Gastrocnemius medialis (tissue), 4 donors: ENCODE measurements around the gene TEX11.

Experiments used
- CTCF ChIP-seq, 5 experiments: fragments of 450-650 bp in 3 of 5; fragments of 200-600 bp in 2 of 5; sonication (generic) in 2 of 5; IDR thresholded peaks in 4 of 5; conservative IDR thresholded peaks in 1 of 5; 1 replicate in 4 of 5; 2 replicates in 1 of 5; pipeline ENCODE4 v1.5.1; 2016 to 2019; ENCODE audit warnings: antibody characterized with exemption in 5 of 5, mild to moderate bottlenecking in 3 of 5, moderate library complexity in 3 of 5
- POLR2A ChIP-seq, 2 donors: fragments of 450-650 bp; IDR thresholded peaks; one replicate each; pipeline ENCODE4 v1.6.1; 2017; ENCODE audit warnings: antibody characterized with exemption in 2 of 2, mild to moderate bottlenecking in 2 of 2, moderate library complexity in 2 of 2

- TF ChIP-seq CTCF (IDR thresholded peaks at IDR 0.05 in 4 of 5, conservative IDR thresholded peaks at IDR 0.05 in 1 of 5) (no peak), POLR2A (IDR thresholded peaks at IDR 0.05) (no peak)
These were observed 236.2 kb downstream of the TEX11 start for GRCh38 chrX:70672326-70672725.
